ENCODE data around the gene TMPRSS6. TPM values are rescaled to one million over a fixed set of nuclear protein-coding genes. Genes with fewer than 3 reads are reported as not detected.

Gene TMPRSS6
- total RNA-seq, 2 donors from 2014 or later = 0.33 to 0.52 TPM

- no peaks in the 10 kb centered on the region for H3K4me1 ChIP-seq
- DNase-seq (no peak), ATAC-seq (no peak)
- H3K36me3 ChIP-seq (replicated peaks in 1 of 2; ENCODE audit: insufficient read depth in 1 of 2, low read depth in 2 of 2) = no peaks in the 10 kb centered on the region
- H3K9me3 ChIP-seq = no peaks in the 10 kb centered on the region
- no peak overlapping the region for H3K27ac ChIP-seq
- WGBS, 2 donors = 69 to 74% methylated on average over 7 to 8 of the region's 8 CpGs
- intact Hi-C loops (cut with DNase I) = no loop called here
- H3K4me3 ChIP-seq = no peak overlapping the region
- H3K27me3 ChIP-seq = no peaks in the 10 kb centered on the region
- TF ChIP-seq CTCF (IDR thresholded peaks at IDR 0.05) (no peak), POLR2A (IDR thresholded peaks at IDR 0.05) (no peak)
These were observed 27.6 kb upstream of the TMPRSS6 start for GRCh38 chr22:37137131-37137530.

DNA sequence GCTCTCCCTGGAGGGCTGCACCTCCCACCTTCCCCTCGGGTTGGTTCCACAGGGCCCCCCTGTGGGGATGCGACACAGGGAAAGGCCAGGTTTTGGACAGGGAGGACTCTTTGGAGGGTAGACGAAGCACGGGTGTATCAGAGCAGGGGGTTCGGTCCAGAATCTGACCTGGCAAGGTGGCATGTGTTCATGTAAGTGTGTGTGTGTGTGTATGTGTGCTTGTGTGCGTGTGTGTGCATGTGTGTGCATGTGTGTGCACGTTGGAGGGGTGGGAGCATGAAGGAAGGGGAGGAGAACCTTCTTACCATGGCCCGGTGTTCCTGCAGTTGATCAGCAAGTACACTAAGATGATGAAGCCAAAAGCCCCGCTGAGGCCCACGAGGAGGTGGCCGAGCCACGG, 25.5 kb upstream of the TMPRSS6 start:
- intact Hi-C loops (cut with DNase I) = no loop called here
- H3K9me3 ChIP-seq = no peaks in the 10 kb centered on the region
- TF ChIP-seq CTCF (IDR thresholded peaks at IDR 0.05) = no peak
- no peak for TF ChIP-seq POLR2A (IDR thresholded peaks at IDR 0.05)
- H3K27ac ChIP-seq = no peak overlapping the region
- DNase-seq (no peak), ATAC-seq (no peak)
- H3K27me3 ChIP-seq = no peaks in the 10 kb centered on the region
- no peaks in the 10 kb centered on the region for H3K36me3 ChIP-seq (replicated peaks in 1 of 2; ENCODE audit: insufficient read depth in 1 of 2, low read depth in 2 of 2)
- 76 to 80% methylated on average over 12 of the region's 12 CpGs for WGBS, 2 donors
- no peaks in the 10 kb centered on the region for H3K4me1 ChIP-seq
- H3K4me3 ChIP-seq = no peak overlapping the region

GRCh38 chr22:37133304-37134018, 23.9 kb upstream of the TMPRSS6 start:
- no peaks in the 10 kb centered on the region for H3K27me3 ChIP-seq
- H3K4me3 ChIP-seq = no peak overlapping the region
- ATAC-seq (no peak), DNase-seq (peak in 1 of 4 donors; percentile 20)
- WGBS, 2 donors = 56 to 69% methylated on average over 11 to 15 of the region's 16 CpGs
- intact Hi-C loops (cut with DNase I) = no loop called here
- H3K36me3 ChIP-seq (replicated peaks in 1 of 2; ENCODE audit: insufficient read depth in 1 of 2, low read depth in 2 of 2) = no peaks in the 10 kb centered on the region
- H3K4me1 ChIP-seq = no peaks in the 10 kb centered on the region
- TF ChIP-seq CTCF (IDR thresholded peaks at IDR 0.05) (no peak), POLR2A (IDR thresholded peaks at IDR 0.05) (no peak)
- no peak overlapping the region for H3K27ac ChIP-seq
- no peaks in the 10 kb centered on the region for H3K9me3 ChIP-seq

DNA sequence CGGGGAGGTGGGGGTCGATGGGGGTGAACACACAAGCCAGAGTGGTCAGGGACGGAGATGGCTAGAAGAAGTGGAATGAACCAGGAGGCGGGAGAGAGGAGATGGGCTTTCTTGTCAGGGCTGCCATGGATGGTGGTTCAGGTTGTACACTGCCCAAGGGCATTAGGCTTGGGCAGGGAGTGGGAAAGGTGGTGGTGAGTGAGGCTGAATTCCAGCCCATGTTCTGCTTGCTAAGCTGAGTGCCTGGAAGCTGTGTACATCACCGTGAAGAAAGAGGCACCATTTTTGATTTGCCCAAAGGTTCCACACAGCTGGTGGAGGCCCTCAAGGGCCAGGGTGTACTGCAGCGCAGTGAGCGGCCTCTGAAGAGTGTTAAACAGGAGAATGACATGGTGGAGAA, 23.3 kb upstream of the TMPRSS6 start:
- ATAC-seq = no peak
- Histone ChIP-seq H3K27ac (no peak overlapping the region), H3K4me3 (no peak overlapping the region), H3K27me3 (no peaks in the 10 kb centered on the region), H3K36me3 (replicated peaks in 1 of 2; ENCODE audit: insufficient read depth in 1 of 2, low read depth in 2 of 2) (no peaks in the 10 kb centered on the region), H3K4me1 (no peaks in the 10 kb centered on the region), H3K9me3 (no peaks in the 10 kb centered on the region)
- 84 to 89% methylated on average over 7 of the region's 7 CpGs for WGBS, 2 donors
- intact Hi-C loops (cut with DNase I) = no loop called here
- TF ChIP-seq CTCF (IDR thresholded peaks at IDR 0.05) = no peak
- TF ChIP-seq POLR2A (IDR thresholded peaks at IDR 0.05) = no peak
- DNase-seq = no peak

- DNase-seq = no peak
- 77 to 80% methylated on average over 12 to 14 of the region's 14 CpGs for WGBS, 2 donors
- ATAC-seq = no peak
- no peaks in the 10 kb centered on the region for H3K4me1 ChIP-seq
- intact Hi-C loops (cut with DNase I) = no loop called here
- no peaks in the 10 kb centered on the region for H3K27me3 ChIP-seq
- no peaks in the 10 kb centered on the region for H3K9me3 ChIP-seq
- no peaks in the 10 kb centered on the region for H3K36me3 ChIP-seq (replicated peaks in 1 of 2; ENCODE audit: insufficient read depth in 1 of 2, low read depth in 2 of 2)
- TF ChIP-seq CTCF (IDR thresholded peaks at IDR 0.05) = no peak
- no peak for TF ChIP-seq POLR2A (IDR thresholded peaks at IDR 0.05)
- no peak overlapping the region for H3K27ac ChIP-seq
- H3K4me3 ChIP-seq = no peak overlapping the region
These were observed 20.4 kb upstream of the TMPRSS6 start for GRCh38 chr22:37129866-37130441.
